ENCODE results near the gene PARD6G. TPM values are rescaled to one million over a fixed set of nuclear protein-coding genes. Genes with fewer than 3 reads are reported as not detected.

Gene PARD6G
- total and polyA plus RNA-seq, 7 donors: 1.2 to 13.0 (median 7.8) TPM; not detected in 1

- WGBS, 2 donors: 86 to 94% methylated on average over 9 of the region's 9 CpGs
- intact Hi-C loops (cut with DNase I): no loop called here
- DNase-seq: no peak
- Histone ChIP-seq H3K27ac (no peak overlapping the region), H3K27me3 (no peaks in the 10 kb centered on the region), H3K36me3 (peaks cover 0 to 6% (median 0%) of the 10 kb centered on the region in 4 donors), H3K4me3 (no peak overlapping the region), H3K9me3 (no peaks in the 10 kb centered on the region), H3K4me1 (peaks cover 0 to 16% (median 0%) of the 10 kb centered on the region in 4 donors)
- TF ChIP-seq CTCF (IDR thresholded peaks at IDR 0.05): no peak
- no peak for TF ChIP-seq EP300 (IDR thresholded peaks at IDR 0.05)
- TF ChIP-seq POLR2A (IDR thresholded peaks at IDR 0.05): no peak
- TF ChIP-seq POLR2AphosphoS5 (IDR thresholded peaks at IDR 0.05): no peak
Observed at GRCh38 chr18:80126797-80127196, 120.5 kb downstream of the PARD6G start.

- H3K9me3 ChIP-seq: no peaks in the 10 kb centered on the region
- intact Hi-C loops (cut with DNase I): no loop called here
Observed at GRCh38 chr18:80124131-80124530, 123.2 kb downstream of the PARD6G start.

GRCh38 chr18:80120932-80121331 lies 126.4 kb downstream of the PARD6G start:
- Histone ChIP-seq H3K4me1 (no peaks in the 10 kb centered on the region), H3K36me3 (peaks cover 0 to 38% (median 4%) of the 10 kb centered on the region in 4 donors), H3K9me3 (no peaks in the 10 kb centered on the region), H3K4me3 (no peak overlapping the region), H3K27ac (no peak overlapping the region), H3K27me3 (no peaks in the 10 kb centered on the region)
- WGBS, 2 donors: 82 to 92% methylated on average over 1 of the region's 1 CpG
- no peak for TF ChIP-seq CTCF (IDR thresholded peaks at IDR 0.05)
- no peak for TF ChIP-seq POLR2A (IDR thresholded peaks at IDR 0.05)
- TF ChIP-seq POLR2AphosphoS5 (IDR thresholded peaks at IDR 0.05): no peak
- TF ChIP-seq EP300 (IDR thresholded peaks at IDR 0.05): no peak
- no peak for DNase-seq
- intact Hi-C loops (cut with DNase I): no loop called here

More at GRCh38 chr18:80124131-80124530, 123.2 kb downstream of the PARD6G start:
- H3K36me3 ChIP-seq: peaks cover 0 to 22% (median 0%) of the 10 kb centered on the region in 4 donors
- no peaks in the 10 kb centered on the region for H3K27me3 ChIP-seq
- no peak for DNase-seq
- no peak for TF ChIP-seq EP300 (IDR thresholded peaks at IDR 0.05)
- no peak for TF ChIP-seq CTCF (IDR thresholded peaks at IDR 0.05)
- no peak for TF ChIP-seq POLR2AphosphoS5 (IDR thresholded peaks at IDR 0.05)
- no peak for TF ChIP-seq POLR2A (IDR thresholded peaks at IDR 0.05)
- no peaks in the 10 kb centered on the region for H3K4me1 ChIP-seq
- no peak overlapping the region for H3K4me3 ChIP-seq
- no peak overlapping the region for H3K27ac ChIP-seq

- H3K4me1 ChIP-seq: peaks cover 0 to 6% (median 0%) of the 10 kb centered on the region in 4 donors
- H3K36me3 ChIP-seq: peaks cover 0 to 38% (median 4%) of the 10 kb centered on the region in 4 donors
- no peaks in the 10 kb centered on the region for H3K27me3 ChIP-seq
- no peak for DNase-seq
- TF ChIP-seq CTCF (IDR thresholded peaks at IDR 0.05): no peak
- no peaks in the 10 kb centered on the region for H3K9me3 ChIP-seq
- intact Hi-C loops (cut with DNase I): loop anchor here (10.0 kb wide), 1 partner anchor 434 kb away; no protein-coding TSS in a partner anchor
- H3K4me3 ChIP-seq: no peak overlapping the region
- H3K27ac ChIP-seq: no peak overlapping the region
- 92 to 94% methylated on average over 6 of the region's 6 CpGs for WGBS, 2 donors
Observed at GRCh38 chr18:80119111-80119510, 128.2 kb downstream of the PARD6G start.

- H3K9me3 ChIP-seq: no peaks in the 10 kb centered on the region
- H3K4me1 ChIP-seq: peaks cover 0 to 17% (median 14%) of the 10 kb centered on the region in 4 donors
- no peak for DNase-seq
- H3K36me3 ChIP-seq: peaks cover 0 to 25% (median 4%) of the 10 kb centered on the region in 4 donors
- WGBS, 2 donors: 92 to 95% methylated on average over 4 of the region's 4 CpGs
- no peak overlapping the region for H3K27ac ChIP-seq
- no peak overlapping the region for H3K4me3 ChIP-seq
- intact Hi-C loops (cut with DNase I): loop anchor here (10.0 kb wide), 1 partner anchor 430 kb away; no protein-coding TSS in a partner anchor
- TF ChIP-seq EP300 (IDR thresholded peaks at IDR 0.05) (no peak), POLR2AphosphoS5 (IDR thresholded peaks at IDR 0.05) (no peak), CTCF (IDR thresholded peaks at IDR 0.05) (no peak), POLR2A (IDR thresholded peaks at IDR 0.05) (no peak)
- H3K27me3 ChIP-seq: no peaks in the 10 kb centered on the region
Observed at GRCh38 chr18:80115035-80115434, 132.3 kb downstream of the PARD6G start.

Measured in sigmoid colon (tissue), 7 donors.